Neural progenitor cell (in vitro differentiated cells): Measurements from ENCODE around the gene SPAG16.

Experiments
- CTCF ChIP-seq: fragments of 200-600 bp; sonication (generic); IDR thresholded peaks from 2 replicates; pipeline ENCODE4 v1.5.1; 2017; ENCODE audit warnings: antibody characterized with exemption, mild to moderate bottlenecking
- EZH2 ChIP-seq: fragments of 200-600 bp; sonication (generic); IDR thresholded peaks from 2 replicates; pipeline ENCODE4 v1.6.1; 2017; ENCODE audit warnings: antibody characterized with exemption, mild to moderate bottlenecking, moderate library complexity
- EZH2phosphoT487 ChIP-seq: fragments of 200-600 bp; sonication (generic); IDR thresholded peaks from 2 replicates; pipeline ENCODE4 v1.6.1; 2017; ENCODE audit warnings: antibody characterized with exemption

- TF ChIP-seq CTCF (no peak), EZH2 (no peak), EZH2phosphoT487 (no peak)
These were observed 962.2 kb downstream of the SPAG16 start for GRCh38 chr2:214246417-214246816.
